Mucosa of gallbladder (tissue), 1 donor: ENCODE data around the gene SNX17. TPM values are rescaled to one million over a fixed set of nuclear protein-coding genes. Genes with fewer than 3 reads are reported as not detected.
A peak's percentile ranks its signal among the peaks of the same experiment; 100 is the strongest.
"Not testable (repeated sequence)": the region's sequence is repeated elsewhere in the genome, so short reads cannot be mapped to it uniquely, and the experiment has no call there.

Experiments
- DNase-seq: peaks from one replicate; pipeline ENCODE4 v3.0.0-alpha.2; 2020; ENCODE audit warnings: low spot score
- total RNA-seq: library from RNA; stranded (reverse); gene quantifications from one replicate; pipeline ENCODE4 v1.2.1, GENCODE V29; 2021
- donor health status: DM: no; HTN: no; CAD: no.

The SNX17 gene
- total RNA-seq, 1 donor from 2014 or later, result 105 TPM

- no peak for DNase-seq
These were observed 30.1 kb downstream of the SNX17 start for GRCh38 chr2:27400348-27401135.

- no peak for DNase-seq
These were observed 37.5 kb downstream of the SNX17 start for GRCh38 chr2:27407798-27408491.

- DNase-seq, result no peak
These were observed 38.3 kb downstream of the SNX17 start for GRCh38 chr2:27408601-27409320.

GRCh38 chr2:27409321-27410073 is 39.1 kb downstream of the SNX17 start, which contains the start of gene PPM1G:
Gene PPM1G, minus strand, starts transcription at chr2:27409591. Its CDS starts 169 bp downstream, at chr2:27409422.
- peak; percentile 96 for DNase-seq

GRCh38 chr2:27412419-27413152 is 42.2 kb downstream of the SNX17 start:
- no peak for DNase-seq

GRCh38 chr2:27416151-27416550 is 45.7 kb downstream of the SNX17 start:
- DNase-seq, result no peak

- DNase-seq, result no peak
These were observed 50.6 kb downstream of the SNX17 start for GRCh38 chr2:27420996-27421395.

GRCh38 chr2:27421660-27422250 is 51.3 kb downstream of the SNX17 start:
- DNase-seq, result no peak

GRCh38 chr2:27422958-27423357 is 52.5 kb downstream of the SNX17 start:
- no peak for DNase-seq

- not testable (repeated sequence) for DNase-seq
These were observed 54.6 kb downstream of the SNX17 start for GRCh38 chr2:27425039-27425438.

Other genes with a start within 250 kb of the SNX17 start
- 0.37 TPM for gene ABHD1, start 246.8 kb upstream of the SNX17 start, total RNA-seq
- 51.3 TPM for gene PREB, start 236.0 kb upstream of the SNX17 start, total RNA-seq
- gene PRR30, start 231.2 kb upstream of the SNX17 start, total RNA-seq, result not detected
- gene TCF23, start 221.6 kb upstream of the SNX17 start, total RNA-seq, result 0.12 TPM
- gene ATRAID, start 158.6 kb upstream of the SNX17 start, total RNA-seq, result 104 TPM
- gene SLC5A6, start 158.3 kb upstream of the SNX17 start, total RNA-seq, result 24.9 TPM
- gene CAD, start 153.2 kb upstream of the SNX17 start, total RNA-seq, result 26.7 TPM
- not detected for gene SLC30A3, start 107.6 kb upstream of the SNX17 start, total RNA-seq
- gene DNAJC5G, start 95.2 kb upstream of the SNX17 start, total RNA-seq, result not detected
- gene TRIM54, start 88.2 kb upstream of the SNX17 start, total RNA-seq, result 0.26 TPM
- gene UCN, start 62.2 kb upstream of the SNX17 start, total RNA-seq, result 3.1 TPM
- gene MPV17, start 47.5 kb upstream of the SNX17 start, total RNA-seq, result 62.6 TPM
- gene GTF3C2, start 13.9 kb upstream of the SNX17 start, total RNA-seq, result 49.5 TPM
- gene EIF2B4, start 278 bp upstream of the SNX17 start, total RNA-seq, result 32.3 TPM
- 25.6 TPM for gene ZNF513, start 10.1 kb downstream of the SNX17 start, total RNA-seq
- gene PPM1G, start 39.0 kb downstream of the SNX17 start, total RNA-seq, result 56.7 TPM
- 90.1 TPM for gene NRBP1, start 58.0 kb downstream of the SNX17 start, total RNA-seq
- 65.7 TPM for gene KRTCAP3, start 71.8 kb downstream of the SNX17 start, total RNA-seq
- 54.4 TPM for gene IFT172, start 119.1 kb downstream of the SNX17 start, total RNA-seq
- 13.4 TPM for gene FNDC4, start 124.6 kb downstream of the SNX17 start, total RNA-seq
- gene GCKR, start 126.2 kb downstream of the SNX17 start, total RNA-seq, result 7.6 TPM
- gene ZNF512, start 212.4 kb downstream of the SNX17 start, total RNA-seq, result 32.6 TPM